ENCODE results near the gene BEX2.
"Not testable (repeated sequence)": the region's sequence is repeated elsewhere in the genome, so short reads cannot be mapped to it uniquely, and the experiment has no call there.

The BEX2 gene

DNA sequence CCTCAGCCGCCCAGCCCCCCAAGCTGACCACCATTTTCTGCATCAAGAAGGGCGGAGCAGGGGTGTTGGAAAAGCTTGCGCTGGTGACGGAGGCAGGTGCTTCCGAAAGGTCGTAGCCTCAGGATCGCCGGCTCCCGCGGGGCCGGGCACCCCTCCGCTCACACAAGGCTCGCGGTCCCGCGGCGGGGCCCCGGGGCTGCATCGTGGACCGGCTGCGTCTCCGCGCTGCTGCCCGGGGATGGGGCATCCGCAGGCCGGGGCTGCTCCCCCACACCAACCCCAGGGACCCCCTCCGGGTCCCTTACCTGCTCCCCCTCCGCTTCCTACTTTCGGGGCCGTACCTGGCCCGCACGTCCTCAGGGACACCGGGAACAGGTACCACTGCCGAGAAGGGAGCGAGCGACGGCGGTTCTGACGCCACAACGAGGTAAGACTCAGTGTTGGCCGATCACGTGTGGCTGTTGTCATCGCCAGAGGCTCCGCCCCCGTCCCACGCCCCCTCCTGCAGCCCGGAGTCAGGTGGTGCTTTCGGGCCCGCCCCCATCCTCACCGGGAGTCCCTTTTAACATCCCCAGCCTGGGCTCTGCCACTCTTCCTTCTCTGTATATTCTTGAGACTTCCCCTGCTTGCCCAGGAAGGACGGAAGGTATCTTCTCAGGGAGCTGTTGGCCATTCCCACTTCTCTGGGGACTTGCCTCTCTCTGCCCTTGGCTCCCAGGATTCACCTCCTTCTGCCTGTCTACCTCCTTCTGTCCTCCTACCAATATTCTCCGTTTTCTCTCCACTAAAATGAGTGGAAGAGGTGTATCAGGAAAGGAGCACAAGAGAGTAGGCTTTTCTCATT lies at the start of gene BEX2:
Gene BEX2 (minus strand): TSS at position 436 of the 844 bp plus-strand sequence. CDS start 1,014 bp downstream, outside the sequence.
- Mint-ChIP-seq H3K36me3 (peaks cover 4% of the 10 kb centered on the region), H3K4me1 (ENCODE audit: low read depth) (peaks cover 2% of the 10 kb centered on the region), H3K27ac (peak within 1 kb of the TSS; percentile 66), H3K4me3 (peak within 1 kb of the TSS; percentile 83), H3K27me3 (no peaks in the 10 kb centered on the region), H3K9me3 (ENCODE audit: low read depth) (no peaks in the 10 kb centered on the region)

- H3K27me3 Mint-ChIP-seq = no peaks in the 10 kb centered on the region
- no peaks in the 10 kb centered on the region for H3K36me3 Mint-ChIP-seq
- peaks cover 8% of the 10 kb centered on the region for H3K4me1 Mint-ChIP-seq (ENCODE audit: low read depth)
- H3K27ac Mint-ChIP-seq = no peak overlapping the region
- H3K9me3 Mint-ChIP-seq (ENCODE audit: low read depth) = no peaks in the 10 kb centered on the region
- no peak overlapping the region for H3K4me3 Mint-ChIP-seq
Measured at GRCh38 chrX:103360092-103360491, 49.3 kb upstream of the BEX2 start.

- H3K27me3 Mint-ChIP-seq; H3K4me1 Mint-ChIP-seq (ENCODE audit: low read depth); H3K4me3 Mint-ChIP-seq; H3K27ac Mint-ChIP-seq; H3K36me3 Mint-ChIP-seq; H3K9me3 Mint-ChIP-seq (ENCODE audit: low read depth): not testable (repeated sequence)
Measured at GRCh38 chrX:103359605-103360004, 48.8 kb upstream of the BEX2 start.

- Mint-ChIP-seq H3K27ac (no peak overlapping the region), H3K36me3 (no peaks in the 10 kb centered on the region), H3K4me3 (peak overlapping the region; percentile 58), H3K9me3 (ENCODE audit: low read depth) (no peaks in the 10 kb centered on the region), H3K4me1 (ENCODE audit: low read depth) (peaks cover 8% of the 10 kb centered on the region), H3K27me3 (peaks cover 2% of the 10 kb centered on the region)
Measured at GRCh38 chrX:103357871-103358270, 47.1 kb upstream of the BEX2 start.

GRCh38 chrX:103356858-103357257 lies 46.1 kb upstream of the BEX2 start:
- Mint-ChIP-seq H3K4me1 (ENCODE audit: low read depth) (peaks cover 8% of the 10 kb centered on the region), H3K27me3 (peaks cover 2% of the 10 kb centered on the region), H3K36me3 (no peaks in the 10 kb centered on the region), H3K27ac (no peak overlapping the region), H3K9me3 (ENCODE audit: low read depth) (no peaks in the 10 kb centered on the region), H3K4me3 (peak overlapping the region; percentile 91)

GRCh38 chrX:103356130-103356798 lies 45.5 kb upstream of the BEX2 start, which contains the start of gene TCEAL9:
Gene TCEAL9 (plus strand): TSS chrX:103356506. CDS start chrX:103357685, 1,179 bp downstream.
- H3K36me3 Mint-ChIP-seq = no peaks in the 10 kb centered on the region
- H3K27me3 Mint-ChIP-seq = peaks cover 2% of the 10 kb centered on the region
- H3K9me3 Mint-ChIP-seq (ENCODE audit: low read depth) = no peaks in the 10 kb centered on the region
- no peak within 1 kb of the TSS for H3K27ac Mint-ChIP-seq
- peak within 1 kb of the TSS; percentile 91 for H3K4me3 Mint-ChIP-seq
- peaks cover 8% of the 10 kb centered on the region for H3K4me1 Mint-ChIP-seq (ENCODE audit: low read depth)

GRCh38 chrX:103347682-103348397 lies 37.0 kb upstream of the BEX2 start:
- Mint-ChIP-seq H3K9me3 (ENCODE audit: low read depth) (no peaks in the 10 kb centered on the region), H3K4me1 (ENCODE audit: low read depth) (peaks cover 3% of the 10 kb centered on the region), H3K36me3 (no peaks in the 10 kb centered on the region), H3K27ac (no peak overlapping the region), H3K4me3 (no peak overlapping the region), H3K27me3 (no peaks in the 10 kb centered on the region)

DNA sequence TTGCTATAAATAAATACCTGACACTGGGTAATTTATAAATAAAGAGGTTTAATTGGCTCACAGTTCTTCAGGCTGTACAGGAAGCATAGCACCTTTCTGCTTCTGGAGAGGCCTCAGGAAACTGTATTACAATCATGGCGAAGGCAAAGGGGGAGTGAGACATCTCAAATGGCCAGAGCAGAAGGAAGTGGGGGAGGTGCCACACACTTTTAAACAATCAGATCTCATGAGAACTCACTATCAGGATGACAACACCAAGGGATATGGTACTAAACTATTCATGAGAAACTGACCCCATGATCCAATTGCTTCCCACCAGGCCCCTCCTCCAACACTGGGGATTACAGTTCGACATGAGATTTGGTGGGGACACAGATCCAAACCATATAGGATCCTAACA lies 33.8 kb upstream of the BEX2 start:
- no peaks in the 10 kb centered on the region for H3K9me3 Mint-ChIP-seq (ENCODE audit: low read depth)
- no peaks in the 10 kb centered on the region for H3K36me3 Mint-ChIP-seq

DNA sequence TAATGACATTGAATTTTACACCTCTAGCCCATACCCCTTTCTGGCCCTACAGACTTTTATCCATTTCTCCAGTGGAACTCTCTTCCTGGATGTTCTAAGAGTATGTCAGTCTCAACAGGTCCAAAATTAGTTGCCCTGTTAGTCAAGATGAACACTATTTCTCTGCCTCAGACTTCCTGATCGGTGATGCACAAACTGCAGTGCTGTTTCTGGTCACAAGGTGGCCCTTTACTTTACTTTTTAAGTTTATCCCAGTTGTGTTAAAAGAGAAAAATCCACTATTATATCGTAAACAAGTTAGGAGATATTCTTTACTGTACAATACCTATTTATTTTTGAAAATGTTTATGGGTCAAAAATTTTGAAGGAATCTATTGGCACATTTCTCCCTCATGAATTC lies 32.3 kb upstream of the BEX2 start:
- H3K27ac Mint-ChIP-seq = no peak overlapping the region
- H3K27me3 Mint-ChIP-seq = no peaks in the 10 kb centered on the region
- H3K4me3 Mint-ChIP-seq = no peak overlapping the region
- H3K36me3 Mint-ChIP-seq = no peaks in the 10 kb centered on the region
- no peaks in the 10 kb centered on the region for H3K9me3 Mint-ChIP-seq (ENCODE audit: low read depth)
- peaks cover 3% of the 10 kb centered on the region for H3K4me1 Mint-ChIP-seq (ENCODE audit: low read depth)

More for the DNA sequence above, 33.8 kb upstream of the BEX2 start:
- H3K27me3 Mint-ChIP-seq = no peaks in the 10 kb centered on the region
- H3K4me1 Mint-ChIP-seq (ENCODE audit: low read depth) = peaks cover 3% of the 10 kb centered on the region
- no peak overlapping the region for H3K27ac Mint-ChIP-seq
- no peak overlapping the region for H3K4me3 Mint-ChIP-seq

GRCh38 chrX:103338663-103339062 lies 27.9 kb upstream of the BEX2 start:
- no peaks in the 10 kb centered on the region for H3K27me3 Mint-ChIP-seq
- H3K27ac Mint-ChIP-seq = no peak overlapping the region
- no peaks in the 10 kb centered on the region for H3K36me3 Mint-ChIP-seq
- H3K9me3 Mint-ChIP-seq (ENCODE audit: low read depth) = no peaks in the 10 kb centered on the region
- H3K4me1 Mint-ChIP-seq (ENCODE audit: low read depth) = peaks cover 3% of the 10 kb centered on the region
- no peak overlapping the region for H3K4me3 Mint-ChIP-seq

DNA sequence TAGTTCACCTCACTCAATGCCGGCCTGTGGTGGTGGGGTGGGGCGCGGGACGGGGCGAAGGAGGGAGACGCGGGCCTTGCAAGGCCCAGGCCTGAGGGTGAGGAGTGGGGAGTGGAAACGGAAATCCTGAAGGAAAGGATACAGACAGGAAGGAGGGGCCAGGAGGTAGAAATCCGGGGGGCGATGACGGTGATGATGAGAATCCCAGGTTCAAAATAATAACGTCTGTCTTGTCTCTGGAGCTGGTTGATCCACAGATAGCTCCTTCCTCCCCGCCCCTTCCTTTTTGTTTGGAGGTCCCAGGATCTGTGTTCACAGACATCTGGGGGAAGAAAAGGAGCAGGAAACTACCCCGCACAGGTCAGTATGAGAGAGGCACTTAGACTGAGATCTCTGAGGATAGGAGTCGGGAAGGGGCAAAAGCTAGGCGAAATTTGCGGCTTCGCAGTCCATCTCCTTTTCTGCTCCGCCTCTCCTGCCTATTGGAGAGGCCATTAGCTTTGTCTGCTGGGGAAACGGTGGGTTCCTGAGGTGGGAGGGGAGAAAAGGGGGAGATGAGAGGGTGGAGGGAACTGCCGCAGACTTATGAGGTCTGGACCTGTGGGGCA lies 20.0 kb upstream of the BEX2 start:
- Mint-ChIP-seq H3K4me3 (no peak overlapping the region), H3K4me1 (ENCODE audit: low read depth) (peaks cover 4% of the 10 kb centered on the region), H3K27me3 (peaks cover 8% of the 10 kb centered on the region), H3K36me3 (no peaks in the 10 kb centered on the region), H3K27ac (no peak overlapping the region), H3K9me3 (ENCODE audit: low read depth) (no peaks in the 10 kb centered on the region)

GRCh38 chrX:103329991-103330390 lies 19.2 kb upstream of the BEX2 start, which contains the start of gene TCEAL7:
Gene TCEAL7 (plus strand): TSS chrX:103330239. CDS start chrX:103331404, 1,165 bp downstream.
- Mint-ChIP-seq H3K4me3 (no peak within 1 kb of the TSS), H3K27ac (no peak within 1 kb of the TSS), H3K36me3 (no peaks in the 10 kb centered on the region), H3K27me3 (peaks cover 8% of the 10 kb centered on the region), H3K4me1 (ENCODE audit: low read depth) (peaks cover 4% of the 10 kb centered on the region), H3K9me3 (ENCODE audit: low read depth) (no peaks in the 10 kb centered on the region)

DNA sequence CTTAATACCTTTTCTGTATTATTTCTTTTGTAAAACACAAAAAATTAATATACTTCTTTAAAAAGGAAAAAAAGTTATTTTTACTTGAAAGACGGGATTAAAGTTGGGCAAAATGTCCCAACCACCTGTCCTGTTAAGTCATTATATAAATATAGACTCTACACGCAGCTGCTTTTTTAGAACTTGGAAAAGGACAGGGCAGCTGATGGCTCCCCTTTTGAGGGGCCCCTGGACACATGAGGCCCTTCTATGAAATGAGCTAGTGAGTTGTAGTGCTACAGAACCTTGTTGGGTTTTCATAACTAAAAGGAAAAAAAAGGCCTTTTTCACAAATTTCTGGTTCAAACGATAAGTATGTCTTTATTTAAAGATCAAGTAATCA lies 600 bp upstream of the BEX2 start:
- no peaks in the 10 kb centered on the region for H3K27me3 Mint-ChIP-seq
- peaks cover 2% of the 10 kb centered on the region for H3K4me1 Mint-ChIP-seq (ENCODE audit: low read depth)
- no peaks in the 10 kb centered on the region for H3K9me3 Mint-ChIP-seq (ENCODE audit: low read depth)
- H3K27ac Mint-ChIP-seq = no peak overlapping the region
- H3K4me3 Mint-ChIP-seq = peak overlapping the region; percentile 83
- peaks cover 4% of the 10 kb centered on the region for H3K36me3 Mint-ChIP-seq

DNA sequence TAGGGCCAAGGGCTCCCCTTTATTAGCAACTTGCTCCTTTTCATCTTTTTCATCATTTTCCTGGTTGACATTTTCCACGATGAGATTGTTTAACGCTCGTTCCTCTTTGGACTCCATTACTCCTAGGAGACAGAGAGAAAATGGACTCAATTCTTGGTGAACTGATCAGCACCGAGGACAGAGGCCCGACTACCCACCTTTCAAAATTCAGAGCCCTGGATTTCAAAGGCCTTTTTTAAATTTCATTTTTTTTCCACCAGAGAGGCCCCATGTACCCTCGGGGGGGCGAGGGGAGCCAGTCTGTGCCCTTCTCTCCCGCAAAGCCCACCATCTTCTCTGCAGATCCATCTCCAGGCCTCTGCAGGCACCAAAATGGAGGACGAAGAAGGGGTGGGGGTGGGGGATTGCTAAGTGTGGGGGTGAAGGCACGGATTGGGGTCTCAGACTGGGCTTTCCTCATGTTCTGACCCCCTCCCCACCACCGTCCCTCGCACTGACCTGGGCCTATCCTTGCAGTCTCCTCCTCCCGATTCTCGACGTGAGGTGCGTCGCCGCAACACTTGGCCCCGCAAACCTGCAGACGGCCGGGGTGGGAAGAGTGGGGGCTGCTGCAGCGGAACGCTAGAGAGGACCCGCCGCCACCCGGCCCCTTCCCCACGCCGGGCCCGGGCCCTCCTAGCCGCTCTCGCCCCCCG lies 783 bp downstream of the BEX2 start:
- no peaks in the 10 kb centered on the region for H3K27me3 Mint-ChIP-seq
- H3K4me3 Mint-ChIP-seq = peak overlapping the region; percentile 59
- no peak overlapping the region for H3K27ac Mint-ChIP-seq
- H3K4me1 Mint-ChIP-seq (ENCODE audit: low read depth) = peaks cover 4% of the 10 kb centered on the region
- peaks cover 4% of the 10 kb centered on the region for H3K36me3 Mint-ChIP-seq
- H3K9me3 Mint-ChIP-seq (ENCODE audit: low read depth) = no peaks in the 10 kb centered on the region
